MCF 10A (cell line): ENCODE data around the gene RIMS3. TPM values are rescaled to one million over a fixed set of nuclear protein-coding genes. Genes with fewer than 3 reads are reported as not detected.

ENCODE experiments used
- BruUV-seq: library from RNA; stranded (reverse); fragments of 400-500 nt; replicated peaks from 2 replicates; lab custom pipeline; 2021; lab: Mats Ljungman, UMichigan
- CTCF ChIA-PET: fragments of 300-600 bp; sonication (Branson Sonifier 250); formaldehyde crosslinking; extraction: SDS; loops from one replicate; lab custom pipeline; 2021; ENCODE audit warnings: antibody characterized with exemption, inconsistent platforms; lab: Yijun Ruan, JAX
- POLR2A ChIA-PET: fragments of 300-600, 350-650 bp; sonication (Branson Sonifier 250); formaldehyde crosslinking; extraction: SDS; loops from one replicate; lab custom pipeline; 2020; ENCODE audit warnings: antibody characterized with exemption, inconsistent platforms; lab: Yijun Ruan, JAX
- DNase-seq: peaks from one replicate; pipeline ENCODE4 v3.0.0-alpha.2; 2018; ENCODE audit not compliant: unreplicated experiment
- H3K27ac Mint-ChIP-seq: one replicate; pipeline ENCODE4 v1.8.0; 2022; ENCODE audit warnings: mild to moderate bottlenecking, low read depth, mixed read lengths; ENCODE audit not compliant: unreplicated experiment
- H3K27me3 Mint-ChIP-seq: one replicate; pipeline ENCODE4 v1.8.0; 2022; ENCODE audit warnings: mixed read lengths; ENCODE audit not compliant: insufficient read depth, unreplicated experiment
- H3K36me3 Mint-ChIP-seq: one replicate; pipeline ENCODE4 v1.8.0; 2022; ENCODE audit warnings: mild to moderate bottlenecking, moderate library complexity, mixed read lengths; ENCODE audit not compliant: insufficient read depth, unreplicated experiment
- H3K4me1 Mint-ChIP-seq: one replicate; pipeline ENCODE4 v1.8.0; 2022; ENCODE audit warnings: mixed read lengths; ENCODE audit not compliant: insufficient read depth, unreplicated experiment
- H3K4me3 Mint-ChIP-seq: one replicate; pipeline ENCODE4 v1.8.0; 2022; ENCODE audit warnings: mild to moderate bottlenecking, moderate library complexity, mixed read lengths; ENCODE audit not compliant: unreplicated experiment
- H3K9me3 Mint-ChIP-seq: one replicate; pipeline ENCODE4 v1.8.0; 2022; ENCODE audit warnings: mixed read lengths; ENCODE audit not compliant: unreplicated experiment
- intact Hi-C: fragments of 100-400 bp; cut with micrococcal nuclease; formaldehyde crosslinking; loops from 2 replicates; pipeline ENCODE4 v1.14.1; 2022
- total RNA-seq: library from RNA; stranded (reverse); gene quantifications from 2 replicates; pipeline ENCODE4 v1.2.3, GENCODE V29; 2022
- TF ChIP-seq, protein P1 (sequence below): fragments of 200-600 bp; IDR thresholded peaks from one replicate; pipeline ENCODE4 v1.8.0; 2022; ENCODE audit warnings: antibody characterized with exemption, mild to moderate bottlenecking; ENCODE audit not compliant: unreplicated experiment

The RIMS3 gene
- total RNA-seq, 1 experiment from 2014 or later, result 0.58 TPM

GRCh38 chr1:40606978-40607377, 58.5 kb downstream of the RIMS3 start:
- POLR2A ChIA-PET, result no interaction called here
- BruUV-seq, result no TSS peak
- intact Hi-C loops, result no loop called here
- H3K36me3 Mint-ChIP-seq, result no peaks in the 10 kb centered on the region
- H3K4me1 Mint-ChIP-seq, result peaks cover 5% of the 10 kb centered on the region
- TF ChIP-seq, protein P1, sequence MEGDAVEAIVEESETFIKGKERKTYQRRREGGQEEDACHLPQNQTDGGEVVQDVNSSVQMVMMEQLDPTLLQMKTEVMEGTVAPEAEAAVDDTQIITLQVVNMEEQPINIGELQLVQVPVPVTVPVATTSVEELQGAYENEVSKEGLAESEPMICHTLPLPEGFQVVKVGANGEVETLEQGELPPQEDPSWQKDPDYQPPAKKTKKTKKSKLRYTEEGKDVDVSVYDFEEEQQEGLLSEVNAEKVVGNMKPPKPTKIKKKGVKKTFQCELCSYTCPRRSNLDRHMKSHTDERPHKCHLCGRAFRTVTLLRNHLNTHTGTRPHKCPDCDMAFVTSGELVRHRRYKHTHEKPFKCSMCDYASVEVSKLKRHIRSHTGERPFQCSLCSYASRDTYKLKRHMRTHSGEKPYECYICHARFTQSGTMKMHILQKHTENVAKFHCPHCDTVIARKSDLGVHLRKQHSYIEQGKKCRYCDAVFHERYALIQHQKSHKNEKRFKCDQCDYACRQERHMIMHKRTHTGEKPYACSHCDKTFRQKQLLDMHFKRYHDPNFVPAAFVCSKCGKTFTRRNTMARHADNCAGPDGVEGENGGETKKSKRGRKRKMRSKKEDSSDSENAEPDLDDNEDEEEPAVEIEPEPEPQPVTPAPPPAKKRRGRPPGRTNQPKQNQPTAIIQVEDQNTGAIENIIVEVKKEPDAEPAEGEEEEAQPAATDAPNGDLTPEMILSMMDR, result no peak
- H3K4me3 Mint-ChIP-seq, result no peak overlapping the region
- no peaks in the 10 kb centered on the region for H3K9me3 Mint-ChIP-seq
- no peak for DNase-seq
- CTCF ChIA-PET, result no interaction called here
- peaks cover 2% of the 10 kb centered on the region for H3K27me3 Mint-ChIP-seq
- no peak overlapping the region for H3K27ac Mint-ChIP-seq

- no TSS peak for BruUV-seq
- ChIA-PET CTCF (no interaction called here), POLR2A (no interaction called here)
- intact Hi-C loops, result no loop called here
- no peaks in the 10 kb centered on the region for H3K9me3 Mint-ChIP-seq
- no peak for DNase-seq
- H3K4me3 Mint-ChIP-seq, result no peak overlapping the region
- H3K27ac Mint-ChIP-seq, result no peak overlapping the region
- peaks cover 5% of the 10 kb centered on the region for H3K4me1 Mint-ChIP-seq
- TF ChIP-seq, protein P1, result no peak
- peaks cover 9% of the 10 kb centered on the region for H3K27me3 Mint-ChIP-seq
- no peaks in the 10 kb centered on the region for H3K36me3 Mint-ChIP-seq
Observed at GRCh38 chr1:40606194-40606593, 59.3 kb downstream of the RIMS3 start.

GRCh38 chr1:40599926-40600325, 65.6 kb downstream of the RIMS3 start:
- Mint-ChIP-seq H3K27ac (no peak overlapping the region), H3K9me3 (no peaks in the 10 kb centered on the region), H3K4me1 (no peaks in the 10 kb centered on the region), H3K4me3 (no peak overlapping the region), H3K36me3 (no peaks in the 10 kb centered on the region), H3K27me3 (peaks cover 40% of the 10 kb centered on the region)
- no peak for DNase-seq
- intact Hi-C loops, result no loop called here
- TF ChIP-seq, protein P1, result no peak
- ChIA-PET CTCF (interaction anchor here (1.4 kb wide), 1 partner anchor 11 kb away, joined by 3 read pairs; no protein-coding TSS in a partner anchor), POLR2A (no interaction called here)
- no TSS peak for BruUV-seq

GRCh38 chr1:40595623-40596022, 69.9 kb downstream of the RIMS3 start:
- POLR2A ChIA-PET, result no interaction called here
- peaks cover 25% of the 10 kb centered on the region for H3K27me3 Mint-ChIP-seq

More at GRCh38 chr1:40595623-40596022, 69.9 kb downstream of the RIMS3 start:
- Mint-ChIP-seq H3K9me3 (no peaks in the 10 kb centered on the region), H3K27ac (no peak overlapping the region), H3K36me3 (no peaks in the 10 kb centered on the region), H3K4me1 (peaks cover 5% of the 10 kb centered on the region), H3K4me3 (no peak overlapping the region)
- BruUV-seq, result no TSS peak
- TF ChIP-seq, protein P1, result no peak
- intact Hi-C loops, result no loop called here
- DNase-seq, result no peak
- CTCF ChIA-PET, result interaction anchor here (0.7 to 0.9 kb wide), 4 partner anchors 40 to 252 kb away, joined by 3 to 5 read pairs (median 3); no protein-coding TSS in a partner anchor
